ENCODE measurements around the gene CCDC167. TPM values are rescaled to one million over a fixed set of nuclear protein-coding genes. Genes with fewer than 3 reads are reported as not detected.
A peak's percentile ranks its signal among the peaks of the same experiment; 100 is the strongest.

Gene CCDC167
- total RNA-seq, 2 experiments from 2014 or later = 81.4 to 138 TPM

- POLR2A ChIA-PET = interaction anchor here (1.0 kb wide), 1 partner anchor 22 kb away, joined by 3 read pairs; no protein-coding TSS in a partner anchor
- H2AFZ ChIP-seq (ENCODE audit: low read length) = no peak overlapping the region
- intact Hi-C loops (cut with micrococcal nuclease; ENCODE audit: unreplicated experiment) = no loop called here
- no peaks in the 10 kb centered on the region for H3K79me2 ChIP-seq (ENCODE audit: insufficient read depth, low read depth, low read length)
- H3K9me3 ChIP-seq (ENCODE audit: low read length) = no peaks in the 10 kb centered on the region
- CTCF ChIA-PET (ENCODE audit: unreplicated experiment) = interaction anchor here (0.6 to 1.0 kb wide), 3 partner anchors 12 to 40 kb away, joined by 3 read pairs; no protein-coding TSS in a partner anchor
- no TSS peak for BruUV-seq (replicated peaks)
- no peak overlapping the region for H3K4me3 ChIP-seq (ENCODE audit: low read depth, low read length, poor library complexity, severe bottlenecking)
- H3K27ac ChIP-seq (ENCODE audit: low read depth, low read length, poor library complexity, severe bottlenecking) = peak overlapping the region; percentile 62
- no peaks in the 10 kb centered on the region for H3K36me3 ChIP-seq (ENCODE audit: insufficient read depth, low read length)
- no peaks in the 10 kb centered on the region for H4K20me1 ChIP-seq (ENCODE audit: insufficient read depth, low read length)
- no peak for TF ChIP-seq CTCF (conservative IDR thresholded peaks at IDR 0.05; ENCODE audit: low read length)
- no peak for TF ChIP-seq EZH2phosphoT487 (IDR thresholded peaks at IDR 0.05; ENCODE audit: borderline replicate concordance, low read depth, low read length)
- H3K4me1 ChIP-seq (ENCODE audit: insufficient read depth, low read length, poor library complexity, severe bottlenecking) = peaks cover 27% of the 10 kb centered on the region
- peak; percentile 76 for DNase-seq (ENCODE audit: low spot score)
- no peaks in the 10 kb centered on the region for H3K9me2 ChIP-seq (ENCODE audit: insufficient read depth, low read length)
- no peak overlapping the region for H3K4me2 ChIP-seq (ENCODE audit: low read length)
Observed at GRCh38 chr6:37507690-37508421, 8.2 kb upstream of the CCDC167 start.

DNA sequence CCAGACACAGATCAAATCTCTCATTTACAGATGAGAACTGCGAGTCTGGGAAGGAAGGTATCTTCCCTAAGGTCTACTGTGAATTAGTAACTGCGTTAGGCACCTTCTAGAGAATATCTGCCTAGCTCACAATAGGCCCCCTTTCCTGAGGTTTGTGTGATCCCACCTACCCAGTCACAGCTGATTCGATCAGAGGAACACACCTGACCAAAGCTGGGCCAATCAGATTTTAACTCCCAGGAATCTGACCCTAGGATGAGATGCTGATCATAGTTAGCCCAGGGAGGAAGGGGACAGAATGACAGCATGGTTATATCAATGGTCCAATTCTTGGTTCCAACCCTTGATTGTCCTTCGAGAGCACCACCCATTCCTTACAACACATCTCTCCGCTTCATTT lies 7.4 kb upstream of the CCDC167 start:
- H3K4me1 ChIP-seq (ENCODE audit: insufficient read depth, low read length, poor library complexity, severe bottlenecking) = peaks cover 35% of the 10 kb centered on the region
- CTCF ChIA-PET (ENCODE audit: unreplicated experiment) = no interaction called here
- no peaks in the 10 kb centered on the region for H3K79me2 ChIP-seq (ENCODE audit: insufficient read depth, low read depth, low read length)
- no peak overlapping the region for H3K27ac ChIP-seq (ENCODE audit: low read depth, low read length, poor library complexity, severe bottlenecking)
- TF ChIP-seq CTCF (conservative IDR thresholded peaks at IDR 0.05; ENCODE audit: low read length) (no peak), EZH2phosphoT487 (IDR thresholded peaks at IDR 0.05; ENCODE audit: borderline replicate concordance, low read depth, low read length) (no peak)
- H3K36me3 ChIP-seq (ENCODE audit: insufficient read depth, low read length) = no peaks in the 10 kb centered on the region
- H3K9me2 ChIP-seq (ENCODE audit: insufficient read depth, low read length) = no peaks in the 10 kb centered on the region
- no TSS peak for BruUV-seq (replicated peaks)
- intact Hi-C loops (cut with micrococcal nuclease; ENCODE audit: unreplicated experiment) = no loop called here
- no peak overlapping the region for H3K4me2 ChIP-seq (ENCODE audit: low read length)
- DNase-seq (ENCODE audit: low spot score) = no peak
- H3K9me3 ChIP-seq (ENCODE audit: low read length) = no peaks in the 10 kb centered on the region
- H3K4me3 ChIP-seq (ENCODE audit: low read depth, low read length, poor library complexity, severe bottlenecking) = no peak overlapping the region
- POLR2A ChIA-PET = interaction anchor here (4.1 kb wide), 1 partner anchor 9 kb away, joined by 16 read pairs; no protein-coding TSS in a partner anchor
- H2AFZ ChIP-seq (ENCODE audit: low read length) = no peak overlapping the region
- no peaks in the 10 kb centered on the region for H4K20me1 ChIP-seq (ENCODE audit: insufficient read depth, low read length)

DNA sequence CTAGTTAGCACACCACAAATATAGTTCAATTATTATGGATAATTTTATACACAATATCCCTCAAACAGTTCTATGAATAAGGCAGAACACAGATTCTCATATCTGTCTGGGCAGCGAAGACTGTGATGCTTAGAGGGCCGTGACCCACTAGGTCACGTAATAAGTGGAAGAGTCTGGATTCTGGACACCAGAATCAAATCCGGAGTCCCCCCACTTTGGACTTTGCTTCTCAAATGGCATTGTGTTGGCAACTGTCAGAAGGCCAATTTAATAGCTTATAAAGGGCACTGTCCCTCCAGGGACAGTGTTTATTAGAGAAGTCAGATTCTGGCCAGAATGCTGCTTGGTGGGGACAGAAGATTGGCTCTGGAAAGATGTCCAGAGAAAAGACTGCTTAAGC lies 6.8 kb upstream of the CCDC167 start:
- H3K9me2 ChIP-seq (ENCODE audit: insufficient read depth, low read length) = no peaks in the 10 kb centered on the region
- no peaks in the 10 kb centered on the region for H3K79me2 ChIP-seq (ENCODE audit: insufficient read depth, low read depth, low read length)
- H4K20me1 ChIP-seq (ENCODE audit: insufficient read depth, low read length) = no peaks in the 10 kb centered on the region
- no TSS peak for BruUV-seq (replicated peaks)
- TF ChIP-seq EZH2phosphoT487 (IDR thresholded peaks at IDR 0.05; ENCODE audit: borderline replicate concordance, low read depth, low read length) (no peak), CTCF (conservative IDR thresholded peaks at IDR 0.05; ENCODE audit: low read length) (no peak)
- H3K27ac ChIP-seq (ENCODE audit: low read depth, low read length, poor library complexity, severe bottlenecking) = no peak overlapping the region
- H3K9me3 ChIP-seq (ENCODE audit: low read length) = no peaks in the 10 kb centered on the region
- intact Hi-C loops (cut with micrococcal nuclease; ENCODE audit: unreplicated experiment) = no loop called here
- ChIA-PET CTCF (ENCODE audit: unreplicated experiment) (no interaction called here), POLR2A (interaction anchor here (4.1 kb wide), 1 partner anchor 10 kb away, joined by 16 read pairs; no protein-coding TSS in a partner anchor)
- no peak for DNase-seq (ENCODE audit: low spot score)
- H3K4me2 ChIP-seq (ENCODE audit: low read length) = no peak overlapping the region
- peaks cover 38% of the 10 kb centered on the region for H3K4me1 ChIP-seq (ENCODE audit: insufficient read depth, low read length, poor library complexity, severe bottlenecking)
- H3K36me3 ChIP-seq (ENCODE audit: insufficient read depth, low read length) = no peaks in the 10 kb centered on the region
- H3K4me3 ChIP-seq (ENCODE audit: low read depth, low read length, poor library complexity, severe bottlenecking) = no peak overlapping the region
- no peak overlapping the region for H2AFZ ChIP-seq (ENCODE audit: low read length)

All from OCI-LY7 (cell line).